Measurements from ENCODE around the gene TEDC1.
A peak's percentile ranks its signal among the peaks of the same experiment; 100 is the strongest.

The TEDC1 gene

GRCh38 chr14:105458010-105458409, 33.0 kb upstream of the TEDC1 start:
- no peak for DNase-seq

DNA sequence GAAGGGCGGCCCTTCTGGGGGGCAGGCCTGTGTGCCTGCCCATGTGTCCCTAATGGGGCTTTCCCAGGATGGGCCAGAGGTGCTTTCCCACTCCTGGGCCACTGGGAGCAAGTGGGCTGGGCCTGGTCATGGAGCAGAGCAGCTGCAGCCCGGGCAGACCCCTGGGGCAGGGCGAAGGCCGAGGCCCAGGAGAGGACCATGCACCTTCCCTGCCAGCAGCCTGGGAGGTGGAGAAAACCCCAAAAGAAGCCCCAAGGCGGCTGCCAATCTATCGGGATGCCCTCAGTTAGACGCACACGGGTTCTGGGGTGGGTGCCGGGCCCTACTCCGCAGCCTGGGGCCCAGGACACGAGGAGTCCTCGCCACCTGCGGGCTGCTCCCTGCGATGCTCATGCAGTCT, 32.5 kb upstream of the TEDC1 start:
- DNase-seq = no peak

GRCh38 chr14:105460116-105460515, 30.9 kb upstream of the TEDC1 start:
- no peak for DNase-seq

DNA sequence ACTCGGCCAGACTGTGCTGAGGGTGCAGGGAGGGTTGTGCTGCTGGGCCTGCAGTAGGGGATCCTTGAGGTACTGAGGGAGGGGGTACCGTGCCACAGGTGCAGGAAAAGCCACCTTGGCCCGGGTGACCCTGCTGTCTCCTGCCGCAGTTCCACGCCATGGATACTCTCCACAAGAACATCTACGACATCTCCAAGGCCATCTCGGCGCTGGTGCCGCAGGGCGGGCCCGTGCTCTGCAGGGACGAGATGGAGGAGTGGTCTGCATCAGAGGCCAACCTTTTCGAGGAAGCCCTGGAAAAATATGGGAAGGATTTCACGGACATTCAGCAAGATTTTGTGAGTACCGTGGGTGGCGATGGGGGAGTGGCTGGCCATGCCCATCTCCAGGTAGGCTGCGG, 30.4 kb upstream of the TEDC1 start:
- DNase-seq = no peak

DNA sequence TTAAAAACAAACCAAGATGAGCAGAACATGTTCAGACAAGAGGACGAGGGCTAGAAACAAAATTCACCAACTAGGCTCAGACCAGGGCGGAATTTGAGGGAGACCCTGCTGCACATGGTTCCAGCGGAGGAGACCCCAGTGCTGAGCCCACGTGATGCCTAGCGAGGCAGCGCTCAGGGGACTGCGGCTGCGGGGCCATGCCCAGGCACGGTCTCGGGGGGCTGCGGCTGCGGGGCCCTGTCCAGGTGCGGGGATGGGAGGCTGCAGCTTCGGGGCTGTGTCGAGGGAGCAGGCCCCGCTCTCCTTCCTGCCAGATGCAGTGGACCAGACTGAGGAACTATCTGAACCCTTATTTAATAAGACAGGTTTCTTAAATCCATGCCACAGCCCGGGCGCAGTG, 29.1 kb upstream of the TEDC1 start:
- DNase-seq = no peak

DNA sequence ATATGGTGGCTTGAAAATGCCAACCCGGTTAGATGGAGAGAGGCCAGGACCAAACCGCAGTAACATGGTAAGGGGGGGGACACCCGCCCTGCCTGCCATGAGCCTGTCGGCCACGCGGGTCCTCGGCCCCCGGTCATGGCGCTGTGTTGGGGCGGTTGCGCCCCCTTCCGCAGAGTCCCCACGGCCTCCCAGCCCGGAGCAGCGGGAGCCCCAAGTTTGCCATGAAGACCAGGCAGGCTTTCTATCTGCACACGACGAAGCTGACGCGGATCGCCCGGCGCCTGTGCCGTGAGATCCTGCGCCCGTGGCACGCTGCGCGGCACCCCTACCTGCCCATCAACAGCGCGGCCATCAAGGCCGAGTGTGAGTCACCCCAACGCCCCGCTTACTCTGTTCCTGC, 26.5 kb upstream of the TEDC1 start:
- no peak for DNase-seq

- no peak for DNase-seq
These were observed 25.6 kb upstream of the TEDC1 start for GRCh38 chr14:105465209-105466031.

GRCh38 chr14:105466531-105467248, 24.4 kb upstream of the TEDC1 start:
- DNase-seq = no peak

GRCh38 chr14:105467249-105467941, 23.7 kb upstream of the TEDC1 start:
- no peak for DNase-seq

DNA sequence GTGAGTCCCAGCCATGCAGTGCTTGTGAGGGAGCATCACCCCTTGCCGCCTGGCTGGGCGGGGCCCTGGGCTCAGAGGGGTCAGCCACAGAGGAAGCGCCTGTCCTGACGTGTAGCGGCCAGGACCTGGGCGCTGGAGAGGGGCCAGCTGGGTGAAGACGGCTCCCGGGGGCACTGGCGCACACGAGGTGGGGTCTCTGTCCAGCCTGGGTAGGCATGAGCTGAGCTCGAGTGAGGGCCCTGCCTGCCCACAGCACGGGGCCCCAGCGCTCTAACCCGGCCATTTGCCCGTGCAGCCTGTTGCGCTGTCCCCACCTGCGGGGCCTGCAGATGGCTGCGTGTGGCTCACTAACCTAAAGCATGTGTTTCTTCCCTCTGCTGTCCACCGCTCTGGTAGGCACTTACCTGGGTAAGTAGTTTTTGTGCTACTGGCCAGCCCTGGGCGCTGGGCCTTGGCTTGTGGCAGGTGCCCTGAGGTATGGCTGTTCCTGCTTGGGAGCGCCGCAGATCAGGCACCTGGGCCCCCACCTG, 23.0 kb upstream of the TEDC1 start:
- DNase-seq = no peak

GRCh38 chr14:105468621-105469241, 22.3 kb upstream of the TEDC1 start:
- no peak for DNase-seq

- DNase-seq = no peak
These were observed 21.3 kb upstream of the TEDC1 start for GRCh38 chr14:105469456-105470349.

- no peak for DNase-seq
These were observed 20.4 kb upstream of the TEDC1 start for GRCh38 chr14:105470350-105471296.

DNA sequence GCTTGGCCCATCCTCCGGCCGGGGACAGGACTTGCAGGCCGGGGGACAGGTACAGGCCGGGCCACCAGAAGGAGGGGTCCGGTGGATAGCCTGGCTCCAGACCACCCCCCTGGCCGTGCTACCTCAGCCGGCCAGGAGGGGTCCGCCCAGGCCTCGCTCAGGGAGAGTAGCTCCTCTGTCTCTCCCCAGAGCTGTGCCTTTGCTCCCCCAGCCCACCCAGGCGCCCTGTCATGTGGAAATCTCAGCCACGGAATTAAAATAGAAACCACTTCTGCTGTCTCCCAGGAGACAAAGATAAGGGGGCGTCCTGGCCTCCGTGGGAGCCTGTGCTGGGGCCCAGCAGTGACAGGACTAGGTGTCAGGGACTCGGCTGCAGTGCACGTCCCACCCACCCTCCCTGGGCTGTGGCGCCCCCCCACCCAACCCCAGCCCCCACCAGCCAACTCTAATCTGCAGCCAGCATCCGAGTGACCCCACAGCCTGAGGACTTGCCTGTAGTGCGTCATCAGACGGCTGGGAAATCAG, 19.7 kb upstream of the TEDC1 start:
- no peak for DNase-seq

DNA sequence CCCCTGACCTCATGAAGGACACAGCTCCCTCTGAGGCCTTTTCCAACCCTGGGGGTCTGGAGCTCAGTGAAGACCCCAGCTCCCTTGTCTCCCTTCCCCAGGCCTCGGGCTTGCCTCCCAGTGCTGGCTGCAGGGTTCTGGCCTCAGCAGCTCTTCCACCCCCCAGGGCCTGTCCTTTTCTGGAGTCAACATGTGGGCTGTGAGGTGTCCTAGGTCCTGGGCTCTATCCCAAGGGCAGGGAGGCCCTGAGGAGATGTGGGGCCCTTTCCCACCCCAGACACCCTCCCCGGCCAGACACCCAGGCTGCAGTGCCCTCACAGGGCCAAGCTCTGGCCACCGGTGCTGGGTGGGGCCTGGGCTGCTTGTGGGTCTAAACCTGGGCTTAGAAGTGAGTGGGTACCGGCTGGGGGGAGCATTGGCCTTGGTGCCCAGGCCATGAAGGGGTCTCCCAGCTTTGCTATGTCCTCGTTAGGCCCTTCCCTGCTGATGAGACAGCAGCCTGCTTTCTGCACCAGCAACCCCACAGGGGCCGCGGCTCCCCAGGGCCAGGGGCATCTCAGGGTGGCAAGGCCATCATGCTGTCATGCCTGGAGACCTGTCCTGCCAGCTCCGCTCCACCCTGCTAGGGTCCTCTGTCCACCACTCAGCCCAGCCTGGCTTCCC, 19.1 kb upstream of the TEDC1 start:
- DNase-seq = no peak

GRCh38 chr14:105472486-105472991, 18.5 kb upstream of the TEDC1 start:
- no peak for DNase-seq

GRCh38 chr14:105473033-105473676, 17.9 kb upstream of the TEDC1 start:
- DNase-seq = no peak

- peak; percentile 68 to 70 for DNase-seq
These were observed 17.2 kb upstream of the TEDC1 start for GRCh38 chr14:105473677-105474482.

Measured in activated CD4-positive, alpha-beta T cell treated with anti-CD3 and anti-CD28 coated beads, Interleukin-2, amount 50 U/mL, for 4 hours (primary cell).